HG03064 (cell line): ENCODE results near the gene SEC63.
"Not testable (repeated sequence)": the region's sequence is repeated elsewhere in the genome, so short reads cannot be mapped to it uniquely, and the experiment has no call there.

Experiments
- ATAC-seq: cut with Tn5 transposase; IDR thresholded peaks from one replicate; pipeline ENCODE4 v1.9.1; 2021; ENCODE audit warnings: low read depth; ENCODE audit not compliant: unreplicated experiment

The SEC63 gene

DNA sequence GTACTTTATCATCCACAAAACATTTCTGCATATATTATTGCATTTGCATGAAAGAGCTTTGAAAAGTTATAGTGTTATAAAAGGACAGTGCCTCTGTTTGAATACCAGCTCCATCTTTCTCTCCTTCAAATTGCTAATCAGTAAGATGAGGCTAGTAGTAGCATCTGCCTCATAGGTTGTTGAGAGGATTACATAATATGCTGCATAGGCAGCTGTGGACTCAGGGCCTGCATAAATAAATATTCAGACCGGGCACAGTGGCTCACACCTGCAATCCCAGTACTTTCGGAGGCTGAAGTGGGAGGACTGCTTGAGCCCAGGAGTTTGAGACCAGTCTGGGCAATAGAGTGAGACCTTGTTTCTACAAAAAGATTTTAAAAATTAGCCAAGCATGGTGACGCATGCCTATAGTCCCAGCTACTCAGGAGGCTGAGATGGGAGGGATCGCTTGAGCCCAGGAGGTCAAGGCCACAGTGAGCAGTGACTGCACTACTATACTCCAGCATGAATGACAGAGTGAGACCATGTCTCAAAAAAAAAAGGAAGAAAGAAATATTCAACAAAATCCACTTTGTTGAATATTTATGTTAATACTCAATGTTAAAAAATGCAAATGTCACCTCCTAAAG lies 18.3 kb upstream of the SEC63 start:
- ATAC-seq: no peak

DNA sequence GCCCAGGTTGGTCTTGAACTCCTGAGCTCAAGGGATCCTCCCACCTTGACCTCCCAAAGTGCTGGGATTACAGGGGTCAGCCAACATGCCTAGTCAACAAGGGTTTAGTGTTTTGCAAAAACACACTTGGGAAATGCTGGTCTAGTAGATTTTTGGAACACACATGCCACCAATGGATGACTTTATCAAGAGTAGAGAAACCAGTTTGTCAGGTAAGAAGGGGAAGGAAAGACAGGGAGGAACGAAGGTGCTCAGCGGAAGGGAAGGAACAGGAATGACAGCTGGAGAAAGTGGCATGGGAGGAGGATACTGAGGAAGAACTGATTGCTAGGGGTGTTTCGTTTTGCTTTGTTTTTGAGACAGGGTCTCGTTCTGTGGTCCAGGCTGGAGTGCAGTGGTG lies 15.6 kb upstream of the SEC63 start:
- ATAC-seq: no peak

DNA sequence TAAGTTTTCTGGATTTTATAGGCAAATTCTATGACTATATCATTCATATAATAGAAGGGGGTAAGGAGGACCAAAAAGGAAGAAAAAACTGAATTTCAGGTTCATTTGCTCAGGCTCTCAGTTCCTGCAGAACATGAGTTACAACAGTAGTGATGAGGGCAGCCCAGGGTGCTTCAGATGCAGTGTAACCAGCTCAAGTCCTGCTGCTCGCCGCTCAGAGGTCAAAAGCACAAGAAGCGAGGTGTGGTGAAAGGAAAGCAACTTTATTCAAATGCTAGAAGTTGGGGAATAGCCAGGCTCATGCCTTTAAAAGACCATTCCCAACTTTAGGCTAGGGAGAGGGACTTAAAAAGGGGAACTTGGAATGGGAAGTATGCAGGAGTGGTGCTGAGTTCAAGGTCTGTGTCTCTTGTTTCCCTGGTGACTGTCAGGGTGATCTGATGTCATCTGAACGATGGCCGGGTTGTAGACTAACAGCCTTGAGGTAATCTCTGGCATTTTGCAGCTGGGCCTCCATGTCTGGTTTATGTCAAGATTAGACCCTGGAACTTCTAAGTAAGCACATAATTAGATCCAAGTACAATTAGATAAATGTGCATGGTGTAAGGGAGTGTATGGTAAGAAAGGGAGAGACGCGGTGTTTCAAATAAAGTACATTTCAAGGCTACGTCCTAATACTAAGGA lies 14.5 kb upstream of the SEC63 start:
- ATAC-seq: no peak

DNA sequence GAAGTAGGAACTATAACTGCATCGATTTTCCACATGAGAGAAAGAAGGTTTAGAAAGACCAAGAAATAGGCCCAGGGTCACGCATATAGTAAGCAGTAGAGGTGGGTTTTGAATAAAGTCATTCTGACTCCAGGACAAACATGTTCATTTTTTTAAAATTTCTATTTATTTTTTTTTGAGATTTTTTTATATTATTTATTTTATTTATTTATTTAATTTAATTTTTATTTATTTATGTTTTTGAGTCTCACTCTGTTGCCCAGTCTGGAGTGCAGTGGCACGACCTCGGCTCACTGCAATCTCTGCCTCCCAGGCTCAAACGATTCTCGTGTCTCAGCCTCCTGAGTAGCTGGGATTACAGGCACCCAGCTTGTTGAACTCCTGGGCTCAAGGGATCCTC lies 13.2 kb upstream of the SEC63 start:
- ATAC-seq: no peak

DNA sequence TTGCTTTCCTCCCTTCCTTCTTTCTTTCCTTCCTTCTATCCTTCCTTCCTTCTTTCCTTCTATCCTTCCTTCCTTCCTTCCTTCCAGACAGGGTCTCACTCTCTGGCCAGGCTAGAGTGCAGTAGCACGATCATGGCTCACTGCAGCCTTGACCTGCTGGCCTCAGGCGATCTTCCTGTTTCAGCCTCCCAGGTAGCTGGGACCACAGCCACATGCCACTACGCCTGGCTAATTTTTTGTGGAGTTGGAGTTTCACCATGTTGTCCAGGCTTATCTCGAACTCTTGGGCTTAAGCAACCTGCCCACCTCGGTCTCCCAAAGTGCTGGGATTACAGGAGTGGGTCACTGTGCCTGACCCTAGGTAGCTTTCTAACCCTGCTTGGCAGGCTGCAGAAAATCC lies 12.2 kb upstream of the SEC63 start:
- ATAC-seq: no peak

DNA sequence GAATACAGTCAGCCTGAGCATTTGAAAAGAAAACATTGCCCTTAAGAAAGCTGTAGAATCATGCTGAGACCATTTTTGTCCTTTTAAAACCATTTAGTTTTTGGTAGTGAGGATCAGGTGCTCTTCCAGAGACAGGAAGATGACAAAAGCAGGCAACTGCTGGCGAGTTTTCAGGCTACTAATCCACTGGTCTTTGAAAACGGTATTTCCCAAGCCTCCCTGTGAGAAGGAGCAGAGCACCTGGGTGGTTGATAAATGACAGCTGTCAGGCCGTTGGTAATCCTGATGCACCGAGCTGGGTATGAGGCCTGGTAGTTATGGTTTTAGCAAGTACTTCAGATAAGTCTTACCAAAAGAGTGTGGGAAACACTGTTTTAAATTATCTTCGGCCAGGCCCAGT lies 10.1 kb upstream of the SEC63 start:
- ATAC-seq: no peak

DNA sequence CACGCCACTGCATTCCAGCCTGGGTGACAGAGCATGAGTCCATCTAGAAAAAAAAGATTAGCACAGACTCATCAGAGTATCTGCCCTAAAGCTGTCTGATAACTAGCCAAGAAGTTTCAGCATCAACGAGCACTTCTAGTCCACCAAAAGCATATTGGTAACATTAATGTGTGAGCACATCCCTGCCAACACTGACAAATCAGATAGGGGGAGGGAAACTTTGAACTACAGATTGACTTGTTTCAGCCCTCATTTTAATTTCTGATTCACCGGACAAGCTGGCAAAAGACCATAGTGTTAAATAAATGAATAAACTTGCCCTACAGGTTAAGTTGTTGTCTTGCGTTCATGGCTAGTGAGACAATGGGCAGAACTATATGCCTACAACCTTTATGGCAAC lies 7.7 kb upstream of the SEC63 start:
- ATAC-seq: no peak

DNA sequence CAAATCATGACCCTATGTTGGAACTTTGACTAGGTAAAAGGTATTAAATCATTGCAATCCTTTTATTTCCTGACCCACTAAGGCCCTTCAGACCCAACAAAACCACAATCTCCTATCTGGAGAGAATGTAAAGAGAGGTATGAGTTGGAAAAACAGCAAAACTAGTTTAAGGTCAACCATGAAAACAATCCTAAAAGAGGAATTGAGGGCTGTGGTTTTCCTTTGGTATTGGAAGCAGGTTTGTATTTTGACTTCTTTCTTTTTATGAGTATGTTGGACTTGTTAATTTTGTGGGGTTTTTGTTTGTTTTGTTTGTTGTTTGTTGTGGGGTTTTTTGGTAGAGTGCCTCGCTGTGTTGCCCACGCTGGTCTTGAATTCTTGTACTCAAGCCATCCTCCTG lies 4.7 kb upstream of the SEC63 start:
- ATAC-seq: no peak

DNA sequence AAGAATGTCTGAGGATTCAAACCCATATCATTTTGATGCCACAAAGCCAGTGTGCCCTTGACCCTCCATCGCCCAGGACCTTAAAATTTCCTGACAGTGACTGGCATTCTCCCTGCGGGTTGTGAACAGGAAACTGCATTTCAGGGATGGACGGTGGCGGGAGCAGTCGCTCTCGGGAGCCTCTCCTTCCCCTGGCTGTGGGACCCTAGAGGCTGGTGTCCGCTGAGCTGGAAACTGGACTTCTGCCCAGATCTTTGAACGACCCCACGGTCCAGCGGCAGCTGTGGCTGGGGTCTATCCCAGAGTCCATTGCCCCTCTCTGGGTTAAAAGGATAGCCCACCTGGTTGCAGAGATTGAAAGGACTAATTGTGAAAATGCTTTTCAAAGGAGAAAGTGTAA lies 1.4 kb upstream of the SEC63 start:
- no peak for ATAC-seq

DNA sequence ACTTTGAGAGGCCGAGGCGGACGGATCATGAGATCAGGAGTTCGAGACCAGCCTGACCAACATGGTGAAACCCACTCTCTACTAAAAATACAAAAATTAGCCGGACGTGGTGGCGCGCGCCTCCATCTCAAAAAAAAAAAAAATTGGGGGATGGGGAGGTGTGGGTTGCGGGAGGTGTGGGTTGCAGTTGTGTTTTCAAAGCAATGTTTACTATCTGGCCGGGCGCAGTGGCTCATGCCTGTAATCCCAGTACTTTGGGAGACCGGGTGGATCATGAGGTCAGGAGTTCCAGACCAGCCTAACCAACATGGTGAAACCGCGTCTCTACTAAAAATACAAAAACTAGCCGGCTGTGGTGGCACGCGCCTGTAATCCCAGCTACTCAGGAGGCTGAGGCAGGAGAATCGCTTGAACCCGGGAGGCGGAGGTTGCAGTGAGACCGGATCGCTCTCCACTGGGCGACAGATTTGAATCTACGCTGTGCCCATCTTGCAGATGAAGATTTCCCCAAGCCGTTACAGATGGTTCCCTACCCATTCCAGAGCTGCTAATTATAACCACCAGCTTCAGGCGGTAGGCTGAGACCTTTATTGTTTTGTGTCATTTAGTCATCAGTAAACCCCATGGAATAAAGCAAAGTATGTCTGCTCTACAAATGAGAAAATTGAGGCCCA lies 818 bp upstream of the SEC63 start:
- not testable (repeated sequence) for ATAC-seq

DNA sequence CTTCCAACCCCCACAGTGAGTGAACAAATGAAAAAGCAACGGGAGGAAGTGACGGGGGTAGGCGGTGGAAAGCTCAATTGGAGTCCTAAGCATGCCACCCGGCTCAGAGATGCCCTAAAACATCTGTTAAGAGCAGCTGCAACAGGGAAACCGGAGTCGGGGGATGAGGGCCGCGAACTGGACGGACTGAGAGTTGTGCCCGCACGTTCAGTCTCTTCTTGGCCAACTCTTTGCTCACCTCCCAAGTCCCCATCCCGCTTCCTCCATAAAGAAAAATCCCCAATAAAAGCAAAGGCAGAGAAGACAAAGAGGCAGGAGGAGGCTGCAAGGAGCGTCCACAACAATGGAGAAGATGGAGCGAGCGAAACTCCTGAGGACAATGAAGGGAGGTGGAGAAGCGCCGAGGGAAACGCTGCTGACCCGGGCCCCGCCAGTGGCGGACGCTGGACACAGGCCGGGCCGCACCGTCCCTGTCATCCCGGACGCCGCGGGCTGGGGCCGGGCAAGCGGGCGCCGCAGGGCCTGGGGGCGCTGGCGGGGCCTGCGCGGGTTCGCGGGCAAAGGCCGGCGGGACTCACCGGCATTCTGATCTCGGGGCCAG lies 600 bp downstream of the SEC63 start:
- ATAC-seq: peak; percentile 29

DNA sequence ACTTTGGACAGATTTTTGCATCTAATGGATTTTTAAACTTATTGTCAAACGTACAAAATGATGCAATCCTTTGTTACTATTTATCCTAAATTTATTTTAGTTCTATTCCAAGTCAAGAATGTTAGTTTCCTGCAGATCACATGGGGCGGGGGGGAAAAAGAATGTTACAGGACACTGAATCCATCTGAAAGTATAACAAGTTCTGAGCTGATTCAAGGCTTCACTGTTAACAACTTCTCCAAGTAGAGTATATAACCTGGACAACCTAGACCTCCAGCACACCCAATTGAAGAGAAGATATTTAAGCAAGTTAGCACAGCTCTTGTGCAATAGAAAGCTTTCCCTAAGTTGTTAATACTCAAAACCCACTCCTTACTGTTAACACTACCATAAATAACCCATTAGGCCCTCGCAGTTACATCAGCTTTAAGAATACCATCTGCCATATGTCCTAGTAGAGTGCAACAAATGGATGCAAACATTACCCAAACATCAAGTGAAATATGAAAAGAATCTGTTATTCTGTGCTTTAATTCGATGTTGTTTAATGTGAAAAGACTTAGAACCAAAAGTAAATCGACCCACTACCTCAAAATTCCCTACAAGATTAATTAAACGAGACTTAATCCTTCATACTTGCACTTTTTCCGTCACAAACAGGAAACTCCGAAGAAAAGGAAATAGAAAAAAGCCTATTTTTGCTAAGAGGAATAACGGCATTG lies 1.3 kb downstream of the SEC63 start:
- ATAC-seq: no peak

DNA sequence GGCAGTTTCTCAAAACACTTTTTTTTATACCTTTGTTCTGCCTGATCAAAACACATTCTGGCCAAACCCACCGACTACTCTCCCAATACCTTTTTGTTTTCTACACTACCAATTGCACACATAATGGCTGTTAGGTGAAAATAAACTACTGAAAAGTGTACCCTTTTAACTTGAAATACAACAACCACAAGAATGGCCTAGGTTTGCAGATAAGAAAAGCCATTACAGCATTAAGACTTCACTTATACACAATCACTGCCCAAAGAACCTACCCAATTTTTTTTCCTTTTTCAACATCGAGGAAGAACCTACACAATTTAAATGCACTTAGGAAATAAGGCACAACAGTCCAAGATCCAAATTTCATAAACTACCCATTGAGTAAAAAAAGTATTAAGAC lies 1.8 kb downstream of the SEC63 start:
- no peak for ATAC-seq

DNA sequence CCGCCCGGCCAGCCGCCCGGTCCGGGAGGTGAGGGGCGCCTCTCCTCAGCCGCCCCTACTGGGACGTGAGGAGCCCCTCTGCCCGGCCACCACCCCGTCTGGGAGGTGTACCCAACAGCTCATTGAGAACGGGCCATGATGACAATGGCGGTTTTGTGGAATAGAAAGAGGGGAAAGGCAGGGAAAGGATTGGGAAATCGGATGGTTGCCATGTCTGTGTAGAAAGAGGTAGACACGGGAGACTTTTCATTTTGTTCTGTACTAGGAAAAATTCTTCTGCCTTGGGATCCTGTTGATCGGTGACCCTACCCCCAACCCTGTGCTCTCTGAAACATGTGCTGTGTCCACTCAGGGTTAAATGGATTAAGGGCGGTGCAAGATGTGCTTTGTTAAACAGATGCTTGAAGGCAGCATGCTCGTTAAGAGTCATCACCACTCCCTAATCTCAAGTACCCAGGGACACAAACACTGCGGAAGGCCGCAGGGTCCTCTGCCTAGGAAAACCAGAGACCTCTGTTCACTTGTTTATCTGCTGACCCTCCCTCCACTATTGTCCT lies 4.1 kb downstream of the SEC63 start:
- ATAC-seq: not testable (repeated sequence)

DNA sequence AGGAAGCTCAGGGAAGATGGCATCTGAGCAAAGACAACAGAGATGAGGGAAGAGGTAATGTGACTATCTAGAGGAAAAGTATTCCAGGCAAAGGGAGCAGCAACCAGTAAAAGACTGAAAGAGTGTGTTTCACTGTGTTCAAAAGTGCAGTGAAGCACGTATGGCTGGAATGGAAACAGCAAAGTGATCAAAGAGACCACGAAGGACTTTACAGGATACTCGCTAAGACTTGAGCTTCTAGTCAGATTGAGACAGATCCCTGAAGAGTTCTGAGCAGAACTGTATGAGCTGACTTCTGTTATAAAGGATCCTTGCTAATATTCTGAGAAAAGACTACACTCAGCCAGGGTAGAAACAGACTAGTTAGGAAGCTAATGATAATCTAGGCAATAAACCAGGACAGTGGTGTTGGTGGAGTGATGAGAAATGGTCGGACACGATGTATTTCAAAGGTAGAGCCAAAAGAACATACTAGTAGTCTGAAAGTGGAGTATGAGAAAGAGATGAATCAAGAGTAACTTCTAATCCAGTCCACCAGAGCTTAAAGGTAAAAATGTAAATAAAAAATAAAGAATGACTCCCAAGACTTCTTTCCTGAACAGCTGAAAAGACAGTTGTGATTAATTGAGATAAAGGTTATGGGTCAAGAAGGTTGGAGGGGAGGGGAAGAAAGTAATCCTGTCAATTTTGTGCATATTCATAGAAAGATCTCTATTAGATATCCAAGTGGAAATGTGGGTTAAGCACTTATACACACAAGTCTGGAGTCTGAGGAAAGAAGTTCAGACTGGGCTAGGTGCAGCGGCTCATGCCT lies 14.2 kb downstream of the SEC63 start:
- no peak for ATAC-seq

DNA sequence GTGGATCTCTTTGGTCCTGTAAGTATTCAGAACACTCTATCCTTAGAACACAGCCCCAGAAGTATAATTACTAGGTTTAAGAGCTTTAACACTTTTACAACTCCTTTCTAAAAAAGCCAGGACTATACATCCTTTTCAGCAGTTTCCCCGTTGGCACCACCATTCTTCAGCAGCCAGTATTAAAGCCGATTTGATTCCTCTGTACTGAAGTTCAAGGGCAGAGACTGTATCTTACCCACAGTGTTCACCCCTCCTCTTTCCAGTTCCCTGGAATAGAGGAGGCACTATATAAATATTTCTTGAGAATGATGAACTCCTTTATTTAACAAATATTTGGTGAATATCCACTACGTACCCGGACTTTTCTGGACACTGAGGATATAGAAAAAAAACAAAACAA lies 15.9 kb downstream of the SEC63 start:
- no peak for ATAC-seq

DNA sequence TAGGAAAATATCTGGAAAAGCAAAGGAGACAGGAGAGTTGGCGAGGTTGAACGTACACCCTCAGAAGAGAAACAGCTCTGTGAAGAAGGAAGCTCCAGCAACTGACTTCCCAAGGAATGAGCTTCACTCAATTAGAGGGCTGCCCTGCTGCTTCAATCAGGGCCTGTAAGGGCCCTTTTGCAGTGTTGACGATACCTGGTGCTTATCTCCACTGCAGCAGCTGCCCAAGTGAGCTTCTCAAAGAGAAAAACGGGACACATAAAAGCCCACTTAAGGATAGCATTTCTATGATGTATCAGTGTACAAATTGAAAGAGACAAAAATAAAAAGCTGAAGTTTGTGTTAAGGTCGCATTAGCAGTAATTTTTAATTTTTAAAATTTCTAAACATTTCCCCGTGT lies 16.4 kb downstream of the SEC63 start:
- ATAC-seq: no peak

DNA sequence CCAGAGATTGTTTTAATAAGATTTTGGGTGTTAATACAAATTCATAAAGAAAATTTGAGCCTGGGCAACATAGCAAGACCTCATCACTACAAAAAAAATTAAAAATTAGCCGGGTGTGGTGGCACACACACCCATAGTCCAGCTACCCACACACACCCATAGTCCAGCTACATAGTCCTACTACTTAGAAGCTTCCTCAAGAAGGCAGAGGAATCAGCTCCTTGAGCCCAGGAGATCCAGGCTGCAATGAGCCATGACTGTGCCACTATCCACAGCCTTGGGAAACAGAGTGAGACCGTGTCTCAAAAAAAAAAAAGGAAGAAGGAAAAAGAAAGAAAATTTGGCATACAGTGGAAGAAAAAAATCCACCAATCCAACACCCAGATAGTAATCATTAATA lies 16.8 kb downstream of the SEC63 start:
- ATAC-seq: no peak

DNA sequence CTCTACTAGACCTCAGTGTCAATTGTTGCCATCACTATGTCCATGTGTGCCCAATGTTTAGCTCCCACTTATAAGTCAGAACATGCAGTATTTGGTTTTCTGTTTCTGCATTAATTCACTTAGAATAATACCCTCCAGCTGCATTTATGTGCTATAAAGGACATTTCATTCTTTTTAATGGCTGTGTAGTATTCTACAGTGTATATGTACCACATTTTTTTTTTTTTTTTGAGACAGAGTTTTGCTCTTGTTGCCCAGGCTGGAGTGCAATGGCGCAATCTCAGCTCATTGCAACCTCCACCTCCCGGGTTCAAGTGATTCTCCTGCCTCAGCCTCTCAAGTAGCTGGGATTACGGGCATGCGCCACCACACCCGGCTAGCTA lies 21.1 kb downstream of the SEC63 start:
- ATAC-seq: not testable (repeated sequence)
